ENCODE measurements around the gene SOX8.

SOX8 gene

GRCh38 chr16:979147-979546 is 2.4 kb upstream of the SOX8 start:
- in situ Hi-C loops (cut with HindIII; ENCODE audit: low pct_unique_long_range_greater_than_20kb, low sequenced_read_pairs): loop anchor here (25.0 kb wide), 1 partner anchor 267 kb away; the partner anchor contains the start of genes ANTKMT, FBXL16 and METRN
- DNase-seq (ENCODE audit: low read depth in 1 of 2, low spot score in 1 of 2): no peak
- TF ChIP-seq JUND (IDR thresholded peaks at IDR 0.05; ENCODE audit: low read depth): no peak

- TF ChIP-seq JUND (IDR thresholded peaks at IDR 0.05; ENCODE audit: low read depth): no peak
- no peak for DNase-seq (ENCODE audit: low read depth in 1 of 2, low spot score in 1 of 2)
- in situ Hi-C loops (cut with HindIII; ENCODE audit: low pct_unique_long_range_greater_than_20kb, low sequenced_read_pairs): loop anchor here (25.0 kb wide), 1 partner anchor 268 kb away; the partner anchor contains the start of genes ANTKMT, FBXL16 and METRN
Measured at GRCh38 chr16:979859-980594, 1.5 kb upstream of the SOX8 start.

DNA sequence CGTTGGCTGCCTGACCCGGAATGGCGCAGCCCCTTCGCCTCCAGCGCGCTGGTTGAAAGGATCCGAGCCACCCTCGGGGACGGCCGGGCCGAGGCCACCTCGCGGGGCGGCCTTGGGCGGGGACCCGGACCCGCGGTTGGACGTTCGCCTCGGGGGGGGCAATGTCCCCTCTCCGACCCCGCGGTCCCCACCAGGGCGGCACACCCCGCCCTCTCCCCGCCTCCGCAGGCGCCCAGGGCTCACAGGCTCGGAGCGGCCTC is 1.0 kb upstream of the SOX8 start:
- DNase-seq (ENCODE audit: low read depth in 1 of 2, low spot score in 1 of 2): no peak
- in situ Hi-C loops (cut with HindIII; ENCODE audit: low pct_unique_long_range_greater_than_20kb, low sequenced_read_pairs): loop anchor here (25.0 kb wide), 1 partner anchor 268 kb away; the partner anchor contains the start of genes ANTKMT, FBXL16 and METRN
- no peak for TF ChIP-seq JUND (IDR thresholded peaks at IDR 0.05; ENCODE audit: low read depth)

GRCh38 chr16:982145-983043 is 824 bp downstream of the SOX8 start:
- no peak for TF ChIP-seq JUND (IDR thresholded peaks at IDR 0.05; ENCODE audit: low read depth)
- in situ Hi-C loops (cut with HindIII; ENCODE audit: low pct_unique_long_range_greater_than_20kb, low sequenced_read_pairs): loop anchor here (25.0 kb wide), 1 partner anchor 270 kb away; the partner anchor contains the start of genes ANTKMT, FBXL16 and METRN
- no peak for DNase-seq (ENCODE audit: low read depth in 1 of 2, low spot score in 1 of 2)

GRCh38 chr16:983044-984030 is 1.8 kb downstream of the SOX8 start:
- in situ Hi-C loops (cut with HindIII; ENCODE audit: low pct_unique_long_range_greater_than_20kb, low sequenced_read_pairs): loop anchor here (25.0 kb wide), 1 partner anchor 271 kb away; the partner anchor contains the start of genes ANTKMT, FBXL16 and METRN
- TF ChIP-seq JUND (IDR thresholded peaks at IDR 0.05; ENCODE audit: low read depth): no peak
- peak; percentile 55 to 95 for DNase-seq (ENCODE audit: low read depth in 1 of 2, low spot score in 1 of 2)

DNA sequence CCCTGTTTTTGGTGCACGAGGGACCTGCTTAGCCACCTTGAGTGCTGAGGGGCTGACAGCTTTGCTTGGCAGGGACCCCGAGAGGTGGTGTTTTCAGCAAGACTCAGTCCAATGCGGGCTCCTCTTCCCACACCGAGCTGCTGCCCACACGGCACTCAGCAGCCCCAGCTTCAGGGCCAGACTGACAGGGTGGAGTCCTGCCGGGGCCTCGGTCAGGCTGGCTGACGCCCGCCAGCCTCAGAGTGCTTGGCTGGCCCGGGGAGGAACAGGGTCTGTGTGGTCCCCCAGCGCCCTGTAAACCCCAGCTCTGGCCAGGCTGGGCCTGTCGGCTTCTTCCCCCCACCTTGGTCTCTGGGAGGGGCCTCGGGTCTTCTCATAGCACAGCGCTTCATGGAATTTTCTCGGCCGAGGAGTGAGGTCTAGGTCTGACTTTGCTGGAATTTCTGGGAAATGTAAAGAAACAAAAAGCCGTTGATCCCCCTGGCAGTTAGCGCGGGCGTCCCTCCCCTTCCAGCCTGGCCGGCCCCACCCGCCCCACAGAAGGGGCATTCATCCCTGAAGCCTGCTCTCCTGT is 2.6 kb downstream of the SOX8 start:
- TF ChIP-seq JUND (IDR thresholded peaks at IDR 0.05; ENCODE audit: low read depth): no peak
- no peak for DNase-seq (ENCODE audit: low read depth in 1 of 2, low spot score in 1 of 2)
- in situ Hi-C loops (cut with HindIII; ENCODE audit: low pct_unique_long_range_greater_than_20kb, low sequenced_read_pairs): loop anchor here (25.0 kb wide), 1 partner anchor 272 kb away; the partner anchor contains the start of genes ANTKMT, FBXL16 and METRN

DNA sequence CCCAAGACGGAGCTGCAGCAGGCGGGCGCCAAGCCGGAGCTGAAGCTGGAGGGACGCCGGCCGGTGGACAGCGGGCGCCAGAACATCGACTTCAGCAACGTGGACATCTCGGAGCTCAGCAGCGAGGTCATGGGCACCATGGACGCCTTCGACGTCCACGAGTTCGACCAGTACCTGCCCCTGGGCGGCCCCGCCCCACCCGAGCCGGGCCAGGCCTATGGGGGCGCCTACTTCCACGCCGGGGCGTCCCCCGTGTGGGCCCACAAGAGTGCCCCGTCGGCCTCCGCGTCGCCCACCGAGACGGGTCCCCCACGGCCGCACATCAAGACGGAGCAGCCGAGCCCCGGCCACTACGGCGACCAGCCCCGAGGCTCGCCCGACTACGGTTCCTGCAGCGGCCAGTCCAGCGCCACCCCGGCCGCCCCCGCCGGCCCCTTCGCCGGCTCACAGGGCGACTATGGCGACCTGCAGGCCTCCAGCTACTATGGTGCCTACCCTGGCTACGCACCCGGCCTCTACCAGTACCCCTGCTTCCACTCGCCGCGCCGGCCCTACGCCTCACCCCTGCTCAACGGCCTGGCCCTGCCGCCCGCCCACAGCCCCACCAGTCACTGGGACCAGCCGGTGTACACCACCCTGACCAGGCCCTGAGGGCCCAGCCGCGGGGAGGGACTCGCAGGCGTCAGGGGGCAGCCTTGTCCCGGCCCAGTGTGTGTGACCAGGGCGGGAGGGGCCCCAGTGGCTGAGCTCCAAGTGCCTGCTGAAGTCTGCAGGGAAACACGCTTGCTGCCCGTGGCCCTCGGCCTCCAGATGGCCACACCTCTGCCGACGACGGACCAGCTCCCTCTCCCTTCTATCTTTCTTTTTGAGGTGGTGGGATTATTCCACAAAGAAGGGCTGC is 3.4 kb downstream of the SOX8 start:
- no peak for DNase-seq (ENCODE audit: low read depth in 1 of 2, low spot score in 1 of 2)
- no peak for TF ChIP-seq JUND (IDR thresholded peaks at IDR 0.05; ENCODE audit: low read depth)
- in situ Hi-C loops (cut with HindIII; ENCODE audit: low pct_unique_long_range_greater_than_20kb, low sequenced_read_pairs): loop anchor here (25.0 kb wide), 1 partner anchor 273 kb away; the partner anchor contains the start of genes ANTKMT, FBXL16 and METRN

GRCh38 chr16:985646-986400 is 4.3 kb downstream of the SOX8 start:
- DNase-seq (ENCODE audit: low read depth in 1 of 2, low spot score in 1 of 2): no peak
- TF ChIP-seq JUND (IDR thresholded peaks at IDR 0.05; ENCODE audit: low read depth): no peak
- in situ Hi-C loops (cut with HindIII; ENCODE audit: low pct_unique_long_range_greater_than_20kb, low sequenced_read_pairs): loop anchor here (25.0 kb wide), 1 partner anchor 274 kb away; the partner anchor contains the start of genes ANTKMT, FBXL16 and METRN

- TF ChIP-seq JUND (IDR thresholded peaks at IDR 0.05; ENCODE audit: low read depth): no peak
- no peak for DNase-seq (ENCODE audit: low read depth in 1 of 2, low spot score in 1 of 2)
- in situ Hi-C loops (cut with HindIII; ENCODE audit: low pct_unique_long_range_greater_than_20kb, low sequenced_read_pairs): loop anchor here (25.0 kb wide), 1 partner anchor 274 kb away; the partner anchor contains the start of genes ANTKMT, FBXL16 and METRN
Measured at GRCh38 chr16:986411-986810, 4.8 kb downstream of the SOX8 start.
